Spleen (tissue), 11 donors: ENCODE data around the gene DCAKD. TPM values are rescaled to one million over a fixed set of nuclear protein-coding genes. Genes with fewer than 3 reads are reported as not detected.

ENCODE experiments used
- DNase-seq: peaks from one replicate; pipeline ENCODE4 v3.0.0-alpha.2; 2020
- H3K27ac ChIP-seq, 8 donors: fragments of 200-600 bp; sonication (generic) in 7 of 8; 1 replicate in 4 of 8; 2 replicates in 4 of 8; pipeline versions ENCODE4 v1.5.0 to v1.8.0; 2016 to 2021; ENCODE audit warnings: inconsistent platforms in 4 of 8, mild to moderate bottlenecking in 4 of 8, moderate library complexity in 1 of 8
- H3K27me3 ChIP-seq, 7 donors: fragments of 200-600 bp; sonication (generic) in 6 of 7; replicated peaks in 1 of 7; 1 replicate in 4 of 7; 2 replicates in 3 of 7; pipeline versions ENCODE4 v1.5.0 to v1.8.0; 2016 to 2021; ENCODE audit warnings: inconsistent platforms in 3 of 7, mild to moderate bottlenecking in 1 of 7
- H3K36me3 ChIP-seq, 6 donors: fragments of 200-600 bp; sonication (generic) in 5 of 6; 1 replicate in 4 of 6; 2 replicates in 2 of 6; pipeline versions ENCODE4 v1.5.0 to v1.8.0; 2016 to 2021; ENCODE audit warnings: inconsistent platforms in 2 of 6
- H3K4me1 ChIP-seq, 6 donors: fragments of 200-600 bp; sonication (generic) in 5 of 6; 1 replicate in 3 of 6; 2 replicates in 3 of 6; pipeline versions ENCODE4 v1.5.0 to v1.8.0; 2016 to 2021; ENCODE audit warnings: inconsistent platforms in 3 of 6
- H3K4me3 ChIP-seq, 8 donors: fragments of 200-600 bp; sonication (generic) in 7 of 8; 1 replicate in 4 of 8; 2 replicates in 4 of 8; pipeline versions ENCODE4 v1.5.0 to v1.8.0; 2016 to 2021; ENCODE audit warnings: inconsistent platforms in 4 of 8, mild to moderate bottlenecking in 4 of 8, moderate library complexity in 2 of 8
- H3K9me3 ChIP-seq, 8 donors: fragments of 200-600 bp; sonication (generic) in 7 of 8; 1 replicate in 4 of 8; 2 replicates in 4 of 8; pipeline versions ENCODE4 v1.5.0 to v1.8.0; 2016 to 2021; ENCODE audit warnings: inconsistent platforms in 4 of 8
- CTCF ChIP-seq, 11 experiments: fragments of 200-600 bp in 7 of 11; fragments of 450-650 bp in 4 of 11; sonication (generic) in 4 of 11; IDR thresholded peaks in 8 of 11; conservative IDR thresholded peaks in 3 of 11; 1 replicate in 7 of 11; 2 replicates in 4 of 11; pipeline versions ENCODE4 v1.4.0 to v1.8.0; 2016 to 2021; ENCODE audit warnings: antibody characterized with exemption in 11 of 11, inconsistent platforms in 4 of 11, mild to moderate bottlenecking in 1 of 11
- POLR2A ChIP-seq, 3 donors: fragments of 450-650 bp; IDR thresholded peaks; one replicate each; pipeline ENCODE4 v1.5.1; 2017; ENCODE audit warnings: antibody characterized with exemption in 3 of 3, mild to moderate bottlenecking in 1 of 3
- POLR2AphosphoS5 ChIP-seq, 3 donors: sonication (generic); formaldehyde crosslinking; IDR thresholded peaks; one replicate each; pipeline ENCODE4 v1.5.1; 2017; ENCODE audit warnings: antibody characterized with exemption in 3 of 3
- WGBS, 5 donors: extraction: QIAGEN DNeasy Blood & Tissue Kit in 3 of 5; methylation state at CpG; one replicate each; pipeline versions ENCODE4 v1.1.5 to v1.1.7; 2013 to 2018; 5-methylcytosine and 5-hydroxymethylcytosine counted together
- intact Hi-C: fragments of 100-400 bp; cut with DNase I; formaldehyde crosslinking; loops from one replicate; pipeline ENCODE4 v1.15.0; 2023; ENCODE audit warnings: low total_unique reads
- polyA plus RNA-seq, 3 donors: library from polyadenylated mRNA; stranded (reverse); fragments of 200-250 nt; gene quantifications; one replicate each; pipeline ENCODE4 v1.2.1, GENCODE V29; 2013
- total RNA-seq, 7 donors: library from RNA; depleted of rRNA in 3 of 7; stranded (reverse); fragments of >200 nt in 3 of 7; fragmentation: NEBNext Ultra II Directional in 4 of 7; extraction: Animal tissue kit (Norgen Biotek cat#: 25700) in 4 of 7; gene quantifications; one replicate each; pipeline versions ENCODE4 v1.1.0 to v1.2.1, GENCODE V29; 2016 to 2021
- donor health status: healthy with polysubstance abuse.
- donor health status: DM: no; HTN: no; CAD: no; lungs with moderate emphysema.
- donor health status: DM: no; HTN: no; CAD: no.
- donor health status: Bipolar disorder and iron deficiency.
- donor health status: healthy.
- donor health status: DM: no; HTN: no; CAD: no.
- donor health status: DM: yes; HTN: yes; CAD: no.

The DCAKD gene
- total and polyA plus RNA-seq, 10 donors = 7.2 to 23.7 (median 19.3) TPM

DNA sequence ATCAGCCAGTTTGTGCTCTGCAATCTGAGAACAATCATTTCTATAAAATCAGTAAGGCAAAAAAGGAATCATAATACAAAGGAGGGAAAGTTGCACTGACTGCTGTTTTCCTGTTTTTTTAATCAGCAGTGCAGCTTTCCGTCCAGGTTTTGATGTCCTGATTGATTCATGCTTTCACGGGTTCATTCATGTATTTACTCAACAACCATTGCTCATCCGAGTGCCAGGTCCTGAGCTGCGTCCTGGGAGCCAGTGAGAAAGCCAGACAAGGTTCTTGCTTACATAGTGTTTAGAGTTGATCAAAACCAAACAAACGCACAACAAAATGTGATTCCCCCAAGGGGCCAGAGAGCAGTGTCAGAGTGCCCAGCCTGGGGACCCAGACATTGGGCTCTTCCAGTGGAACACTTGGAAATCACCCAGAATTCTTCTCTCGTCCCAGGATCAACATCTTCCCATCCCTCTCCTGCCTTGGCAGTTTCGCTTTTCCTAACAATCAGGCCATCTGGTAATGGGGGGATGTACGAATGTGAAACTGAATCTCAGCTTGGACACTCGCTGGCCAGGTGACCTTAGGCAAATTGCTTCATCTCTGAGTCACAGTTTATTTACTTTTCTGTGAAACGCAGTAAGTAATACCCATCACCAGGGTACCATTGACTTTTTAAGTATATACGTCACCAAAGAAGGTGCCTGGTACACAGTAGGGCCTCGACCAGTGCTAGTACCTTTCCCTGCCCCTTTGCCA, 70.0 kb downstream of the DCAKD start:
- Histone ChIP-seq H3K9me3 (no peaks in the 10 kb centered on the region), H3K27me3 (peaks cover 0 to 57% (median 8%) of the 10 kb centered on the region in 7 donors), H3K4me3 (no peak overlapping the region), H3K4me1 (peaks cover 0 to 4% (median 0%) of the 10 kb centered on the region in 6 donors), H3K27ac (no peak overlapping the region), H3K36me3 (no peaks in the 10 kb centered on the region)
- DNase-seq = no peak
- no peak for TF ChIP-seq POLR2AphosphoS5 (IDR thresholded peaks at IDR 0.05)
- intact Hi-C loops = no loop called here
- whole genome bisulfite sequencing, 5 donors = 43 to 65% (median 50%) methylated on average over 12 of the region's 12 CpGs

GRCh38 chr17:44979426-44979995, 71.9 kb downstream of the DCAKD start:
- Histone ChIP-seq H3K27ac (no peak overlapping the region), H3K4me1 (peaks cover 0 to 4% (median 0%) of the 10 kb centered on the region in 6 donors), H3K9me3 (no peaks in the 10 kb centered on the region), H3K27me3 (peaks cover 0 to 62% (median 6%) of the 10 kb centered on the region in 7 donors), H3K36me3 (no peaks in the 10 kb centered on the region), H3K4me3 (no peak overlapping the region)
- intact Hi-C loops = no loop called here
- no peak for DNase-seq
- 59 to 72% (median 65%) methylated on average over 9 of the region's 9 CpGs for WGBS, 5 donors
- TF ChIP-seq CTCF (IDR thresholded peaks at IDR 0.05 in 8 of 11, conservative IDR thresholded peaks at IDR 0.05 in 3 of 11) (no peak), POLR2AphosphoS5 (IDR thresholded peaks at IDR 0.05) (peak in 2 of 3 donors; percentile 30 to 61)

DNA sequence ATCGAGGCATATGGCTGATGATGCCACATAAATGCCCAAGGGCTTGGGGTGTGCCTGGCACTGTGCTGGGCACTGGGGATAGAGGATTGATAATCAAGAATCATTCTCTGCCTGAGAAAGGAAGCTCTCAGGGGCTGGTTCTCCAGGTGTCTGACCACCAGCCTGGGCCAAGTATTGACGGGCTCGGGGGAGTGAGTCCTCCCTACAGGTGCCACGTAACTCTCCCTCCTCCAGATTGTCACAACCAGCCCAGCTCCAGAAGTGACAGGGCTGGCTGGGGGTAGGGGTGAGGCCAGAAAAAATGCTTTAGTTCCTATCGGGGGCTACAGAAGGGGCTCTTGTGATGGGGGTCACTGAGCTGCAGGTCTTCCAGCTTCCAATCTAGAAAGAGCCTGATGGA, 72.6 kb downstream of the DCAKD start:
- TF ChIP-seq CTCF (IDR thresholded peaks at IDR 0.05 in 8 of 11, conservative IDR thresholded peaks at IDR 0.05 in 3 of 11) = no peak
- TF ChIP-seq POLR2AphosphoS5 (IDR thresholded peaks at IDR 0.05) = no peak
- TF ChIP-seq POLR2A (IDR thresholded peaks at IDR 0.05) = no peak
- Histone ChIP-seq H3K36me3 (no peaks in the 10 kb centered on the region), H3K4me1 (peaks cover 0 to 4% (median 0%) of the 10 kb centered on the region in 6 donors), H3K4me3 (no peak overlapping the region), H3K9me3 (no peaks in the 10 kb centered on the region), H3K27me3 (peaks cover 0 to 69% (median 6%) of the 10 kb centered on the region in 7 donors), H3K27ac (no peak overlapping the region)
- 72 to 92% (median 81%) methylated on average over 5 of the region's 5 CpGs for WGBS, 5 donors
- no peak for DNase-seq
- intact Hi-C loops = no loop called here

DNA sequence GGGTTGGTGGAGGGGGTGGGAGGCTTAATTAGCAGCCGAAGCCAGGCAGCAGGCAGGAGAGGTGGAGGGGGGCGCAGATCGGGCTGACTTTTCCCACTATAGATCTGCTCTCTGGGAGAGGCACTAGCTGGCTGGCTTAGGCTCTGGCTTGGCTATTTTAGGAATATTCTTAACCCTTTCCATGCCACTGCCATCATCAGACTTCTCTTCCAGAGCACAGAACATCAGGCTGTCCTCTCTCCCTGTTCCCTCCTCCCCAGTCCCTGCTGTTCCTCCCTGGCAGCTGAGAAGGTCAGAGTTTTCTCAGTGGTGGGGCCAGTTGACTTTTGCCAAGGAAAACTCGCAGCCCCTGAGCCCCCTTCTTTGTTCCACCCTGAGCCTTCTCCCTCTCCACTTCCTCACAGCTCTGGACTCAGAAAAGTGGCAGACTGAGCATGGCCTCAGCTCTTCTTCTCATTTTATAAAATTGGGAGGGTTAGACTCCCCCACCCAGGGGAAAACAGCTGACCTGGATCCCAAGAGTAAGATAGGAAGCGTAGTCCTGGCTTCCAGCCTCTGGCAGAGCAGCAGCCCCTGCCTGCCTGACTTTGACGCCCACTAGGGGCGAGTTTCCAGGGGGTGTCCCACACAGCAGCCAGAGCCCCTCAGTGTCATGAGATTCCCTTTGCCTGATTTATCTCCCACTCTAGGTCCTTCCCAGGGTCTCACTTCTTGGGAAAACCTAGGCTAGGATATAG, 73.5 kb downstream of the DCAKD start:
- 49 to 67% (median 62%) methylated on average over 7 of the region's 7 CpGs for WGBS, 5 donors
- Histone ChIP-seq H3K9me3 (no peaks in the 10 kb centered on the region), H3K27me3 (peaks cover 0 to 75% (median 6%) of the 10 kb centered on the region in 7 donors), H3K4me1 (peaks cover 0 to 4% (median 0%) of the 10 kb centered on the region in 6 donors), H3K4me3 (no peak overlapping the region), H3K27ac (no peak overlapping the region), H3K36me3 (no peaks in the 10 kb centered on the region)
- intact Hi-C loops = no loop called here
- DNase-seq = no peak
- no peak for TF ChIP-seq POLR2A (IDR thresholded peaks at IDR 0.05)
- TF ChIP-seq CTCF (IDR thresholded peaks at IDR 0.05 in 8 of 11, conservative IDR thresholded peaks at IDR 0.05 in 3 of 11) = no peak
- TF ChIP-seq POLR2AphosphoS5 (IDR thresholded peaks at IDR 0.05) = no peak
